ENCODE measurements around the gene CPN1.
"Not testable (repeated sequence)": the region's sequence is repeated elsewhere in the genome, so short reads cannot be mapped to it uniquely, and the experiment has no call there.

CPN1 gene

GRCh38 chr10:100081075-100082001 lies at the start of gene CPN1:
Gene CPN1, minus strand, starts transcription at chr10:100081869. Its CDS starts 244 bp downstream, at chr10:100081625.
- no peak for DNase-seq

DNA sequence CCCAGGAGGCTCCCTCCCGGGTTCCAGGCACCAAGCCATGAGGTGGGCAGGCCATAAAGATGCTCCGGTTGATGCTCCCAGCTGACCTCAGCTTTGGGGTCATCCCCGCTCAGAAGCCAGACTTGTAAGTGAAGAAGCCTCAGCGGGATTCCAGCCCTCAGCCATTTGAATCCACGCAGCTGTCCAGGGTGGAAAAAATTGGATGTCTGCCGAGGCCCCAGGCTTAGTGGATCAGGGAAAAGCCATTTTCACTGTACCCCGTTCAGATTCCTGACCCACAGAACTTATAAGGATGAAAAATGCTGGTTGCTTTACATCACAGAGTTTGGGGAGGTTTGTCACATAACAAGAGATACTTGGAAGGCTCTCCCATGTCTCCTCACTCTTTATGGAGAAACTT lies 49.2 kb upstream of the CPN1 start:
- no peak for DNase-seq

DNA sequence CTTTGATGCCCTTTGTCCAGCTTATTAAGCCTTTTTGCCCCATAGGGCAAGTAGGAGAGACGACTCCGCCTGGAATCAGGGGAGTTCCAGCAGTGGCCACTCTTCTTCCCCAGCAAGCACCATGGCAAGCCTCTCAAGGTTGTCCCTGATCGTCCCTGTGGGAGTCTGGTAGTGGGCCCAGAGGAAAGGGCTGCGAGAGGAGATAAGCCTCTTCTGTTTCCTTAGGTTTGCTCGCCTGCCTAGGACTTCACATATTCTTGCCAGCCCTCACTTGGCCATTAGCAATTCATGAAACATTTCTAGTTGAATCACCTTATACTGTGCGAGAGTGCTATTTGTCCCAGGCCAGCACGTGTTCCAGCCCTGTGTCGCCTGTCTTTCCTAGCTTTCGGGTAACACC lies 47.8 kb upstream of the CPN1 start:
- DNase-seq: no peak

DNA sequence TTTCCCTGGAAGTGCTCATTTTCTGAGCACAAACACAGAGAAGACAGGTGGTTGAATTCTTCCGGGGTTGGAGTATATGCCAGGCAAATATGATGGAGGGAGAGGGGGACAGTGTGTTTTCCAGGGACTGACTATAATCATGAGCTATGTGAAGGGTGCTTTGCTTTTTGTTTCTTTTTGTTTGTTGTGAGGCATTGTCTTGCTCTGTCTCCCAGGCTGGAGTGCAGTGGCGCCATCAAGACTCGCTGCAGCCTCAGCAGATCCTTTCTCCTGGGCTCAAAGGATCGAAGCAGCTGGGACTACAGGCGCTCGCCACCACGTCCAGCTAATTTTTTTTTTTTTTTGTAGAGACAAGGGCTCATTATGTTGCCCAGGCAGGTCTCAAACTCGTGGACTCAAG lies 47.3 kb upstream of the CPN1 start:
- DNase-seq: no peak

DNA sequence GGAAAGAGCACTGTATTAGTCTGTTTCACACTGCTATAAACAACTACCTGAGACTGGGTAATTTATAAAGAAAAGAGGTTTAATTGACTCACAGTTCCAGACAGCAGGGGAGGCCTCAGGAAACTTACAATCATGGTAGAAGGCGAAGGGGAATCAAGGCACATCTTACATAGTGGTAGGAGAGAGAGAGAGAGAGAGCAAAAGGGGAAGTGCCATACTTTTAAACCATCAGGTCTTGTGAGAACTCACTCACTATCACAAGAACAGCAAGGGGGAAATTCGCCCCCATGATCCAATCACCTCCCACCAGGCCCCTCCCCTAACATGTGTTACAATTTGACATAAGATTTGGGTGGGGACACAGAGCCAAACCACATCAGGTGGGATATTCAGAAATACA lies 43.7 kb upstream of the CPN1 start:
- DNase-seq: not testable (repeated sequence)

- no peak for DNase-seq
Measured at GRCh38 chr10:100124097-100124496, 42.4 kb upstream of the CPN1 start.

- DNase-seq: no peak
Measured at GRCh38 chr10:100122780-100123179, 41.1 kb upstream of the CPN1 start.

DNA sequence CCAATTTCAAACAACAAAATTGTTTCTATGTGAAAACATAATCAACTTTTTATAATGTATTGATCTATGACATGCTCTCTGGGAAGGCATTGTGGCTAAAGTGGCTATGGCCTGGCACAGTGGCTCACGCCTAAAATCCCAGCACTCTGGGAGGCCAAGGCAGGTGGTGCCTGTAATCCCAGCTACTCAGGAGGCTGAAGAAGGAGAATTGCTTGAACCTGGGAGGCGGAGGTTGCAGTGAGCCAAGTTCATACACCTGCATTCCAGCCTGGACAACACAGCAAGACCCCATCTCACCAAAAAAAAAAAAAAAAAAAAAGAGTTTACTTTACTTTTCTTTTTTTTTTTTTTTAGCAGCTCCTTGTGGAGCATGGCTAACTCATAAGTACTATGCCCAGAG lies 38.9 kb upstream of the CPN1 start:
- DNase-seq: no peak

GRCh38 chr10:100119726-100120125 lies 38.1 kb upstream of the CPN1 start:
- DNase-seq: no peak

GRCh38 chr10:100114976-100115770 lies 33.5 kb upstream of the CPN1 start:
- DNase-seq: no peak

DNA sequence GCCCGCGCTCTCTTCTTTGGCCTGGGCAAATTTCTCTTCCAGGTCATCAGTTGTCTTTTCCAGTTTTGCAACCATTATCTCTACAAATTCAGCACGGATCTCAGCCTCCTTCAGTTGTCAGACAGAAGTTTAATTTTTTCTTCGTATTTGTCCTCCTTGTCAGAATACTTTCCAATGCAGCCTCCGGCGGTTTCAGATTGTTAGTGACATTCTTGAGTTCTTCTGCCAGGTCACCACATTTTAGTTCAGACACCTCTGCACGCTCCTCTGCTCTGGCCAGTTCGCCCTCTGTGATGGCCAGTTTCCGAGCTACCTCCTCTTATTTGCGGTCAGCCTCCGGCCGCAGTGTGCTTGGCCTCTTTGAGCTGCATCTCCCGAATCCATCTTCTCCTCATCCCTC lies 32.8 kb upstream of the CPN1 start:
- no peak for DNase-seq

- no peak for DNase-seq
Measured at GRCh38 chr10:100109670-100110069, 28.0 kb upstream of the CPN1 start.

DNA sequence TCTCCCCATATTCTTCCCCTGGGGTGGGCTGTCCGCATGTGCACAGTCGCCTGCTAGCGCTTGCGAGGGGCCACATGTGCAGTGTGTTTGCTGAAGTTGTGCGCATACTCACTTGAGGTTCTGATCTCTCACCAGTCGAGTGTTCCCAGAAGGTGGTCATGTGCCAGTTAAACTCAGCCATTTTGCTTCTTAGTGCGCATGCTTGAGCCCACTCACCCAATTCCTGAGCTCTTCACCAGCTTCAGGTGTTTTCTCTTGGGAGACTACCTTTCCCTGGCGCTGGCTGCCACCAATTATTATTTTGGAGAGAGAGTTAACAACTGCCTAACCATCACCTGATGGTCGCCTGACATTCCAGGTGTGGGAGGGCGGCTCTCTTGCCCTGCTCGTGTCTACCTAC lies 25.2 kb upstream of the CPN1 start:
- DNase-seq: no peak

- DNase-seq: no peak
Measured at GRCh38 chr10:100104300-100104699, 22.6 kb upstream of the CPN1 start.

DNA sequence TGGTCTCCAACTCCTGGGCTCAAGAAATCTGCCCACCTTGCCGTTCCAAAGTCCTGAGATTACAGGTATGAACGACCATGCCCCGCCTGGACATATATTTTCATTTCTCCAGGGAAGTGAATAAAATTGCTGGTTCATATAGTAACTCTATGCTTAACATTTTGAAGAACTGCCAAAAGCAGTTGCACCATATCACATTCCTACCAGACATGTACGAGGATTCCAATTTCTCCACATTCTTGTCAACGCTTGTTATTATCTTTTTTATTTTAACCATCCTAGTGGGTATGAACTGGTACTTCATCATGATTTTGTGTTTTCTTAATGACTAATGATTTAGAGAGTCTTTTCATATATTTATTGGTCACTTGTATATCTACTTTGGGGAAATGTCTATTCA lies 21.9 kb upstream of the CPN1 start:
- DNase-seq: no peak

- DNase-seq: no peak
Measured at GRCh38 chr10:100101192-100102076, 19.8 kb upstream of the CPN1 start.

GRCh38 chr10:100100651-100101184 lies 19.0 kb upstream of the CPN1 start:
- no peak for DNase-seq

DNA sequence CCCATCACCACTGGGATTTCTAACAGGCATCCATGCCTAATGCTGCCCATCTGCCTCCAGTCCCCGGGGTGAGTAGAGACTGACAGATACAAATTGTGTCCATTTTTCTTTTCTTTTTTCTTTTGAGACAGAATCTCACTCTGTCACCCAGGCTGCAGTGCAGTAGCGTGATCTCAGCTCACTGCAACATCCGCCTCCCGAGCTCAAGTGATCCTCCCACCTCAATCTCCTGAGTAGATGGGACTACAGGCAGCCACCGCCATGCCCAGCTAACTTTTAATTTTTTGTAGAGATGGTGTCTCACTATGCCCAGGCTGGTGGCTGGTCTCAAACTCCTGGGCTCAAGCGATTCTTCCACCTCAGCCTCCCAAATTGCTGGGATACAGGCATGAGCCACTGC lies 7.6 kb upstream of the CPN1 start:
- DNase-seq: no peak

GRCh38 chr10:100086708-100087107 lies 5.0 kb upstream of the CPN1 start:
- not testable (repeated sequence) for DNase-seq

- no peak for DNase-seq
Measured at GRCh38 chr10:100085596-100085995, 3.9 kb upstream of the CPN1 start.

DNA sequence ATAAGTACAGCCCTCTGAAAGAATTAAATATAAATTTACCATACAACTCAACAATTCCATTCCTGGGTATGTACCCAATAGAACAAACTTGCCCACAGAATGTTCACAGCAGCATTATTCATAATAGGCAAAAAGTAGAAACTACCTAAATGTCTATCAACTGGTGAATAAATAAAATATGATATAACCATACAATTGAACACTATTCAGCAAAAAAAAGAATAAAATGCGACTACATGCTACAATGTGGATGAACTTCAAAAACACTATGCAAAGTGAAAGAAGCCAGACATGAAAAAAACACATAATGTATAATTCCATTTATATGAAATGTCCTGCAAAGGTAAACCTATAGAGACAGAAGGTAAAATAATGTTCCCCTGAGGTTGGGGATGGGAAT lies 2.0 kb upstream of the CPN1 start:
- DNase-seq: no peak

GRCh38 chr10:100082276-100082675 lies 607 bp upstream of the CPN1 start:
- not testable (repeated sequence) for DNase-seq

DNA sequence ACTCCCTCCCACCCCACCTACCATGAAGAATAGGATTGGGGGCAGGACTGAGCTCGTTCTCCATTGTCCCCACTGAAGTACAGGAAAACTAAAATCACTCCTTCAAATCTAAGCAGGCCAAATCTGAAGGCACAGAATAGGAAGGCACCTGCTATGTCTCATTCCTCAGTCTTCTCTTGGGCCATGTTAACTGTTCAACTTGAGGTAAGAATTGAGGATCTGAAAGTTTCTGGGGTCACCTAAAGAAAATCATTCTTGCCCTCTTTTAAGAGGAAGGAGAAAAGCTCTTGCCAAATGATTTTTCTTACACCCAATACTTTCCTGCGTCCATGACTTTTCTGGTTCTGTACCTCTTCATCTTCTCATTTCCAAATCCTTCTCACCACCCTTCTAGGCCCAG lies 4.9 kb downstream of the CPN1 start:
- DNase-seq: no peak

All from activated CD4-positive, alpha-beta T cell treated with anti-CD3 and anti-CD28 coated beads, Interleukin-10, Interleukin-2, amounts not matched to agents 100 ng/mL and 50 ng/mL, durations not matched to agents 16 hours and 8 hours (primary cell).